ENCODE measurements around the gene REEP2.

The REEP2 gene

GRCh38 chr5:138448481-138449398 is 9.9 kb downstream of the REEP2 start:
- Histone ChIP-seq H3K36me3 (ENCODE audit: insufficient read depth, low read length) (no peaks in the 10 kb centered on the region), H3K27me3 (ENCODE audit: insufficient read depth, low read length, poor library complexity, severe bottlenecking) (no peaks in the 10 kb centered on the region), H3F3A (ENCODE audit: low read depth) (no peaks in the 10 kb centered on the region), H3K79me2 (ENCODE audit: insufficient read depth, low read length) (no peaks in the 10 kb centered on the region), H4K20me1 (ENCODE audit: insufficient read depth, low read length, poor library complexity, severe bottlenecking) (no peaks in the 10 kb centered on the region), H3K9me2 (replicated peaks; ENCODE audit: low read depth, low read length) (no peaks in the 10 kb centered on the region), H3K9ac (ENCODE audit: low read depth, low read length, poor library complexity, severe bottlenecking) (no peak overlapping the region), H2AFZ (ENCODE audit: low read length) (no peak overlapping the region), H3K4me2 (ENCODE audit: low read depth, low read length, poor library complexity, severe bottlenecking) (no peak overlapping the region), H3K4me1 (ENCODE audit: insufficient read depth, low read length, poor library complexity, severe bottlenecking) (peaks cover 3% of the 10 kb centered on the region), H3K9me3 (ENCODE audit: insufficient read depth, low read depth, low read length) (no peaks in the 10 kb centered on the region), H3K4me3 (ENCODE audit: low read length, poor library complexity, severe bottlenecking) (no peak overlapping the region)
- TF ChIP-seq CTCF (conservative IDR thresholded peaks at IDR 0.05; ENCODE audit: low read length) (no peak), EZH2phosphoT487 (IDR thresholded peaks at IDR 0.05; ENCODE audit: borderline replicate concordance) (no peak)

- Histone ChIP-seq H3K36me3 (ENCODE audit: insufficient read depth, low read length) (no peaks in the 10 kb centered on the region), H3K9me2 (replicated peaks; ENCODE audit: low read depth, low read length) (no peaks in the 10 kb centered on the region), H3F3A (ENCODE audit: low read depth) (no peaks in the 10 kb centered on the region), H3K9me3 (ENCODE audit: insufficient read depth, low read depth, low read length) (no peaks in the 10 kb centered on the region), H4K20me1 (ENCODE audit: insufficient read depth, low read length, poor library complexity, severe bottlenecking) (no peaks in the 10 kb centered on the region), H3K4me2 (ENCODE audit: low read depth, low read length, poor library complexity, severe bottlenecking) (peak overlapping the region; percentile 66), H3K9ac (ENCODE audit: low read depth, low read length, poor library complexity, severe bottlenecking) (no peak overlapping the region), H2AFZ (ENCODE audit: low read length) (peak overlapping the region; percentile 94), H3K4me1 (ENCODE audit: insufficient read depth, low read length, poor library complexity, severe bottlenecking) (peaks cover 3% of the 10 kb centered on the region), H3K4me3 (ENCODE audit: low read length, poor library complexity, severe bottlenecking) (peak overlapping the region; percentile 50), H3K27me3 (ENCODE audit: insufficient read depth, low read length, poor library complexity, severe bottlenecking) (no peaks in the 10 kb centered on the region), H3K79me2 (ENCODE audit: insufficient read depth, low read length) (no peaks in the 10 kb centered on the region)
- TF ChIP-seq CTCF (conservative IDR thresholded peaks at IDR 0.05; ENCODE audit: low read length) = peak; percentile 90
- no peak for TF ChIP-seq EZH2phosphoT487 (IDR thresholded peaks at IDR 0.05; ENCODE audit: borderline replicate concordance)
Observed at GRCh38 chr5:138449501-138450239, 10.8 kb downstream of the REEP2 start.

GRCh38 chr5:138450971-138451370 is 12.1 kb downstream of the REEP2 start:
- Histone ChIP-seq H3K9me3 (ENCODE audit: insufficient read depth, low read depth, low read length) (no peaks in the 10 kb centered on the region), H2AFZ (ENCODE audit: low read length) (no peak overlapping the region), H3K9me2 (replicated peaks; ENCODE audit: low read depth, low read length) (no peaks in the 10 kb centered on the region), H3K9ac (ENCODE audit: low read depth, low read length, poor library complexity, severe bottlenecking) (no peak overlapping the region), H3K4me2 (ENCODE audit: low read depth, low read length, poor library complexity, severe bottlenecking) (no peak overlapping the region), H4K20me1 (ENCODE audit: insufficient read depth, low read length, poor library complexity, severe bottlenecking) (no peaks in the 10 kb centered on the region), H3F3A (ENCODE audit: low read depth) (no peaks in the 10 kb centered on the region), H3K27me3 (ENCODE audit: insufficient read depth, low read length, poor library complexity, severe bottlenecking) (no peaks in the 10 kb centered on the region), H3K4me1 (ENCODE audit: insufficient read depth, low read length, poor library complexity, severe bottlenecking) (peaks cover 3% of the 10 kb centered on the region), H3K4me3 (ENCODE audit: low read length, poor library complexity, severe bottlenecking) (no peak overlapping the region), H3K36me3 (ENCODE audit: insufficient read depth, low read length) (no peaks in the 10 kb centered on the region), H3K79me2 (ENCODE audit: insufficient read depth, low read length) (no peaks in the 10 kb centered on the region)
- TF ChIP-seq EZH2phosphoT487 (IDR thresholded peaks at IDR 0.05; ENCODE audit: borderline replicate concordance) (no peak), CTCF (conservative IDR thresholded peaks at IDR 0.05; ENCODE audit: low read length) (no peak)
